Thymus (tissue), 14 donors: ENCODE measurements around the gene GINS3. TPM values are rescaled to one million over a fixed set of nuclear protein-coding genes. Genes with fewer than 3 reads are reported as not detected.

Experiments
- DNase-seq, 9 donors: peaks; one replicate each; pipeline ENCODE4 v3.0.0-alpha.2; 2013; ENCODE audit warnings: low spot score in 9 of 9, low read depth in 6 of 9, missing footprints in 1 of 9
- H3K27ac ChIP-seq, 2 donors: one replicate each; pipeline ENCODE4 v1.5.1; 2013; ENCODE audit warnings: control low read depth in 1 of 2, low read depth in 1 of 2, low read length in 1 of 2, mild to moderate bottlenecking in 1 of 2, moderate library complexity in 1 of 2
- H3K27me3 ChIP-seq, 2 donors: one replicate each; pipeline ENCODE4 v1.5.1; 2013; ENCODE audit warnings: low read length in 1 of 2; ENCODE audit not compliant: control insufficient read depth in 2 of 2, insufficient read depth in 1 of 2
- H3K36me3 ChIP-seq, 2 donors: one replicate each; pipeline ENCODE4 v1.5.1; 2013; ENCODE audit warnings: low read length in 1 of 2, mild to moderate bottlenecking in 1 of 2, moderate library complexity in 1 of 2; ENCODE audit not compliant: control insufficient read depth in 2 of 2, insufficient read depth in 2 of 2
- H3K4me1 ChIP-seq, 2 donors: one replicate each; pipeline ENCODE4 v1.5.1; 2013; ENCODE audit warnings: low read length in 2 of 2; ENCODE audit not compliant: control insufficient read depth in 2 of 2, insufficient read depth in 2 of 2
- H3K4me3 ChIP-seq, 2 donors: one replicate each; pipeline ENCODE4 v1.5.1; 2013; ENCODE audit warnings: low read length in 2 of 2, control low read depth in 1 of 2, mild to moderate bottlenecking in 1 of 2
- H3K9me3 ChIP-seq, 2 donors: one replicate each; pipeline ENCODE4 v1.5.1; 2013; ENCODE audit warnings: low read length in 1 of 2, mild to moderate bottlenecking in 1 of 2; ENCODE audit not compliant: control insufficient read depth in 2 of 2, insufficient read depth in 1 of 2
- WGBS: extraction: QIAGEN DNeasy Blood & Tissue Kit; methylation state at CpG from one replicate; pipeline ENCODE4 v1.1.7; 2013; 5-methylcytosine and 5-hydroxymethylcytosine counted together
- long read RNA-seq, 10 donors: transcript quantifications; one replicate each; lab custom pipeline, GENCODE V29; 2026
- polyA plus RNA-seq: library from polyadenylated mRNA; stranded (reverse); fragments of 200-250 nt; gene quantifications from one replicate; pipeline ENCODE4 v1.2.3, GENCODE V29; 2013
- total RNA-seq: library from RNA; stranded (reverse); fragments of 120-200 nt; gene quantifications from one replicate; pipeline ENCODE4 v1.2.4, GENCODE V29; 2013
- donor health status: healthy.

Gene GINS3
- 11.1 TPM for total RNA-seq
- 8.1 TPM for polyA plus RNA-seq
- long read RNA-seq, donor 1, partial matches to known transcripts: 0 of 3 reads
- long read RNA-seq, donor 1, other reads (novel, unspliced or antisense): 0 of 3 reads
- long read RNA-seq, donor 2: 0 reads
- long read RNA-seq, donor 3, transcript GINS3-206 (1 exons, 3,202 nt): major isoform, 11 of 18 reads
- long read RNA-seq, donor 3, partial matches to known transcripts: 0 of 18 reads
- long read RNA-seq, donor 3, other reads (novel, unspliced or antisense): 0 of 18 reads
- long read RNA-seq, donor 4, transcript GINS3-206 (1 exons, 3,202 nt): major isoform, 10 of 13 reads
- long read RNA-seq, donor 4, partial matches to known transcripts: 0 of 13 reads
- long read RNA-seq, donor 4, other reads (novel, unspliced or antisense): 0 of 13 reads
- long read RNA-seq, donor 5, transcript GINS3-206 (1 exons, 3,202 nt): major isoform, 9 of 102 reads
- long read RNA-seq, donor 5, partial matches to known transcripts: 84 of 102 reads
- long read RNA-seq, donor 5, other reads (novel, unspliced or antisense): 6 of 102 reads
- long read RNA-seq, donor 6, partial matches to known transcripts: 0 of 9 reads
- long read RNA-seq, donor 6, other reads (novel, unspliced or antisense): 0 of 9 reads
- long read RNA-seq, donor 7, partial matches to known transcripts: 0 of 6 reads
- long read RNA-seq, donor 7, other reads (novel, unspliced or antisense): 0 of 6 reads
- long read RNA-seq, donor 8, partial matches to known transcripts: 0 of 2 reads
- long read RNA-seq, donor 8, other reads (novel, unspliced or antisense): 0 of 2 reads
- long read RNA-seq, donor 9, partial matches to known transcripts: 0 of 5 reads
- long read RNA-seq, donor 9, other reads (novel, unspliced or antisense): 0 of 5 reads
- long read RNA-seq, donor 10, partial matches to known transcripts: 0 of 6 reads
- long read RNA-seq, donor 10, other reads (novel, unspliced or antisense): 0 of 6 reads

DNA sequence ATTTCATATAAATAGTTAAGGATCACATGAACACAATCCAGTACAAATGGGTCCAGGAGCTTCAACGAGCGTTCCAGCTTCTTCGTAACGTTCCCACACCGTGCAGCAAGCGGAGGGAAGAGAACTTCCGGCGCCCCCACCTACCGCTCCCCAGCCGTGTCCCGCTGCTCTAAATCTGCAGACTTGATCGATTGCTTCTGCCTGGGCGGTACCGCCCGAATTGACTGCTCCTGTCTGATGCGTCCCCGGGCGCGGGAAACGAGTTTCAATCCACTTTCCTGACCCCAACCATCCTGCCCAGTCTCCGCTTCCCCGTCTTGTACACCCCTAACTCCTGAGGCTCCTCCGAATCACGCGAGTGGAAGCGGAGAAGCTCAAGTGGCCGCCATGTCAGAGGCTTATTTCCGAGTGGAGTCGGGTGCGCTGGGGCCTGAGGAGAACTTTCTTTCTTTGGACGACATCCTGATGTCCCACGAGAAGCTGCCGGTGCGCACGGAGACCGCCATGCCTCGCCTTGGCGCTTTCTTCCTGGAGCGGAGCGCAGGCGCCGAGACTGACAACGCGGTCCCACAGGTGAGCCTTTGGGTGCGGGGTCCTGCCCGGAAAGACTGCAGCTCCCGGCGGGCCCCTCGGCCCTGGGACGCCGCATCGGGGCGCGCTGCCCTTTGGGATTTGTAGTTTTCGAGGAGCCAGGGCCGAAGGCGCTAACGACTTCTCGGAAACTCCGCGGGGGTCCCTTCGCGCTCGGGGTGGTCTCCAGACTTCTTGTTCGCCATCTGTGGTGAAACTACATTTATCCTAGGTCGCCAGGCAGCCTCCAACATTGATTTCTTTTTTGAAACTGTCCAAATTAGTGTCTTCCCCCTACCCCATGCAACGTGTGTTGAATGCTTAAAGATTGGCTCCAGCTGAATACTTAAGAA, at the start of gene GINS3:
Gene GINS3, plus strand, starts transcription at position 257 of the 923 bp plus-strand sequence. Its CDS starts 131 bp downstream, at position 388.
- peak within 1 kb of the TSS; percentile 89 to 92 for H3K27ac ChIP-seq
- peaks cover 0 to 4% of the 10 kb centered on the region in 2 donors for H3K27me3 ChIP-seq
- no peaks in the 10 kb centered on the region for H3K9me3 ChIP-seq
- H3K4me1 ChIP-seq: peaks cover 7 to 9% of the 10 kb centered on the region in 2 donors
- no peaks in the 10 kb centered on the region for H3K36me3 ChIP-seq
- DNase-seq: peak; percentile 74 to 96 (median 88)
- peak within 1 kb of the TSS; percentile 78 to 100 for H3K4me3 ChIP-seq
- under 1% methylated on average over 67 of the region's 67 CpGs for WGBS

DNA sequence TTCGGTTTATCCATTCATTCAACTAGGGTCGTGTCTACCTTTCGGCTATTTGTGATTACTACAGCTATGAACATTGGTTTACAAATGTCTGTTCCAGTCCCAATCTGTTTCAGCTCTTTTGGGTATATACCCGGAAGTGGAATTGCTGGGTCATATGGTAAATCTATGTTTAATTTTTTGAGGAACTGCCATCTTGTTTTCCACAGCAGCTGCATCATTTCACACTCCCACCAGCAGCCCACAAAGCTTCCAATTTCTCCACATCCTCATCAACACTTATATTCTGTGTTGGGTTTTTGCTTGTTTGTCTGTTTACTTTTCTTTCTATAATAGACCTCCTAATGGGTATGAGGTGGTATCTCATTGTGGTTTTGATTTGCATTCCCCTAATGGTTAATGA, 48.7 kb upstream of the GINS3 start:
- WGBS: 94% methylated on average over 4 of the region's 4 CpGs
- Histone ChIP-seq H3K4me1 (no peaks in the 10 kb centered on the region), H3K27ac (no peak overlapping the region), H3K36me3 (no peaks in the 10 kb centered on the region), H3K4me3 (no peak overlapping the region), H3K27me3 (peaks cover 0 to 3% of the 10 kb centered on the region in 2 donors), H3K9me3 (no peaks in the 10 kb centered on the region)
- DNase-seq: no peak

DNA sequence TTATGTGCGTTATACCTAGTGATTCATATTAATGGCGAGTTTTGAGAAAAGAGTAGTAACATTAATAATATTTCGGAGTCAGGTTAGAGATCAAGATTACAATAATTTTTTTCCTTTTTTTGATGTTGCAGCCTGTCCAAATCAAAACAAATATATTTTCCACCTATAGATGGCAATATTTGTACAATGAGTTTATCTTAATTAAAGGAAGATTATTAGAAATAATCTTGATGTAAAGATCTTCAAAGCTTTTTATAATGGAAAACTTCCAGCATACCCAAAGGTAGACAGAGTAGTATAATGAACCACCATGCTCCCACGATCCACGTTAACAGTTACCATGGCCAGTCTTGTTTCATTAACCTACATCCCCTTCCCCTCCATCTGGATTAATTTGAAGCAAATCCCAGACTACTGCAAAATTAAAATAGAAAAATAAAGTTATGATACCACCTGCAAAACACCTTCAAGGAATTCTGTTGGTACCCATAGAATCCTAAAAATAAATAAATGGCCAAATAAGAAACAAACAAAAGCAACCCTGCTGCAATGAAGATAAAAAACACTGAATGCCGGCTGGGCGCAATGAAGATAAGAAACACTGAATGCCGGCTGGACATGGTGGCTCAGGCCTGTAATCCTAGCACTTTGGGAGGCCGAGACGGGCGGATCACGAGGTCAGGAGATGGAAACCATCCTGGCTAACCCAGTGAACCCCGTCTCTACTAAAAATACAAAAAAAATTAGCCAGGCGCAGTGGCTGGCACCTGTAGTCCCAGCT, 46.5 kb upstream of the GINS3 start:
- H3K4me3 ChIP-seq: no peak overlapping the region
- H3K36me3 ChIP-seq: no peaks in the 10 kb centered on the region
- H3K4me1 ChIP-seq: no peaks in the 10 kb centered on the region
- no peak for DNase-seq
- peaks cover 0 to 6% of the 10 kb centered on the region in 2 donors for H3K27me3 ChIP-seq
- no peaks in the 10 kb centered on the region for H3K9me3 ChIP-seq
- WGBS: 91% methylated on average over 14 of the region's 14 CpGs
- H3K27ac ChIP-seq: no peak overlapping the region

DNA sequence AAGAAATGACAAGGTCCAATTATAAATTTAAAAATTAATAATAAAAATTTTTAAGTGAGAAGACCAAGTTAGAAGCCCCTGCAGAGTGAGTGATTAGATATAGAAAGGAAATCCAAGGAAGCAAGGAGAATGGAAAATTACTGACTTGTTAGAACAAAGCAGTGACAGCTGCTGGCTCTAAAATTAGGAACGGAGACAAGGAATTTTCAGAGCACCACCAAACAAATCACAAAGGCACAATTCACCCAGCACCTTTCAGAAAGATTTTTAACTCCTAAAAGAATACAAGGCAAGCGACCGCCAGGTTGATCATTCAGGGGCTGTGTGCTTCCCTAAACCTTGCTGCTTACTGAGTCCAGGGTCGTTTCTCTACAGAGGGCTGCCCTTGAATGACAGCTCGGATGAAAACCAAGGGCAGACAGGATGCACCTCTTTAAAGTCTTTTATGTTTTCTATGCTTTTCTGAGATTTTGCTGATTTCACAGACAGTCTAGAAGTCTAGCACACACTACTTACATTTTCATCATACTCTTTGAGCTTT, 45.4 kb upstream of the GINS3 start:
- no peak for DNase-seq
- H3K4me3 ChIP-seq: no peak overlapping the region
- no peak overlapping the region for H3K27ac ChIP-seq
- H3K4me1 ChIP-seq: no peaks in the 10 kb centered on the region
- no peaks in the 10 kb centered on the region for H3K9me3 ChIP-seq
- peaks cover 0 to 6% of the 10 kb centered on the region in 2 donors for H3K27me3 ChIP-seq
- no peaks in the 10 kb centered on the region for H3K36me3 ChIP-seq
- WGBS: 75% methylated on average over 5 of the region's 5 CpGs

DNA sequence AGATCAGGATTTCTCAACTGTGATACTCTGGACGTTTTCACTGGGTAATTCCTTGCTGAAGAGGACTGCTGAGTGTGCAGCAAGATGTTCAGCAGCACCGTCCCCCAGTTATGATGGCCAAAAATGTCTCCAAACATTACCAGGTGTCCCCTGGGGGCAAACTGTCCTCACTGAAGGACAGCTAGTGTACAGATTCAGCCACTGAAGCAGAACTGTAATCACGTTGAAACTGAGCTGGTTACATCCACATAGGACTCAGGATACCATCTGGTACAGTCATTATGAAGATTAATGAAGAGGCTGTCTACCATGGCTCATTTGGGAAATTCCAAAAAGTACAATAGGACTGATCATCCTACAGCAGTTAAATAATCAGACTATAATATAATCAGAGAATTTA, 43.3 kb upstream of the GINS3 start:
- 56% methylated on average over 3 of the region's 3 CpGs for WGBS
- H3K36me3 ChIP-seq: no peaks in the 10 kb centered on the region
- no peak overlapping the region for H3K4me3 ChIP-seq
- no peaks in the 10 kb centered on the region for H3K4me1 ChIP-seq
- DNase-seq: no peak
- H3K27me3 ChIP-seq: peaks cover 0 to 6% of the 10 kb centered on the region in 2 donors
- H3K27ac ChIP-seq: no peak overlapping the region
- no peaks in the 10 kb centered on the region for H3K9me3 ChIP-seq

DNA sequence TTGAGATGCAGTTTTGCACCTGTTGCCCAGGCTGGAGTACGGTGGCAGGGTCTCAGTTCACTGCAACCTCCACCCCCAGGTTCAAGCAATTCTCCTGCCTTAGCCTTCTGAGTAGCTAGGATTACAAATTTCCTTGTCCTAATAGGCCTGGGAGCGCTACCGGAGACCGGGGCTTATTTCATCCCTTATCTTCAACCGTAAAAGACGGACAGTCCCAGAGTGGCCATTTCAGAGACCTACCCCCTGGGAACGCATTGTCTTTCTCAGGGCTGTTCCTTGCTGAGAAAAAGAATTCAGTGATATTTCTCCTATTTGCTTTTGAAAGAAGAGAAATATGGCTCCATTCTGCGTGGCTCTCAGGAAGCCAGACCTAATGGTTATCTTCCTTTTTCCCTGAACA, 39.6 kb upstream of the GINS3 start:
- 82% methylated on average over 8 of the region's 8 CpGs for WGBS
- no peak for DNase-seq
- H3K9me3 ChIP-seq: no peaks in the 10 kb centered on the region
- H3K27ac ChIP-seq: no peak overlapping the region
- H3K4me1 ChIP-seq: no peaks in the 10 kb centered on the region
- H3K4me3 ChIP-seq: no peak overlapping the region
- peaks cover 0 to 3% of the 10 kb centered on the region in 2 donors for H3K27me3 ChIP-seq
- H3K36me3 ChIP-seq: no peaks in the 10 kb centered on the region

DNA sequence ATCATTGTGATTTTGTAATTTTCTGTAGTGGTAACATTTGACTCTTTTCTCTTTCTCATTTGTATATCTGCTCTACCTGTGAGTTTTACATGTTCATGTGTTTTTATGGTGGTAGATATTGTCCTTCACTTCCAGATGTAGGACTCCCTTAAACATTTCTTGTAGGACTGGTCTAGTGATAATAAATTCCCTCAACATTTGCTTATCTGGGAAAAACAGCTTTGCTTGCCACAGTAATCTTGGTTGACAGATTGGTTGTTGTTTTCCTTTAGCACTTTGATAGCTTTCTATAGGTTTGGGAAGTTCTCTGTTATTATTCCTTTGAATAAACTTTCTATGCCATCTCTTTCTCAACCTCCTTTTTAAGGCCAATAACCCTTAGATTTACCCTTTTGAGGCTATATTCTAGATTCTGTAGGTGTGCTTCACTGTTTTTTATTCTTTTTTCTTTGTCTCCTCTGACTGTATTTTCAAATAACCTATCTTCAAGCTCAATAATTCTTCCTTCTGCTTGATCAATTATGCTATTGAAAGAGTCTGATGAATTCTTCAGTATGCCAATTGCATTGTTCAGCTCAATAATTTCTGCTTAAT, 32.1 kb upstream of the GINS3 start:
- DNase-seq: no peak
- Histone ChIP-seq H3K36me3 (no peaks in the 10 kb centered on the region), H3K4me1 (no peaks in the 10 kb centered on the region), H3K27ac (no peak overlapping the region), H3K27me3 (no peaks in the 10 kb centered on the region), H3K9me3 (no peaks in the 10 kb centered on the region), H3K4me3 (no peak overlapping the region)

DNA sequence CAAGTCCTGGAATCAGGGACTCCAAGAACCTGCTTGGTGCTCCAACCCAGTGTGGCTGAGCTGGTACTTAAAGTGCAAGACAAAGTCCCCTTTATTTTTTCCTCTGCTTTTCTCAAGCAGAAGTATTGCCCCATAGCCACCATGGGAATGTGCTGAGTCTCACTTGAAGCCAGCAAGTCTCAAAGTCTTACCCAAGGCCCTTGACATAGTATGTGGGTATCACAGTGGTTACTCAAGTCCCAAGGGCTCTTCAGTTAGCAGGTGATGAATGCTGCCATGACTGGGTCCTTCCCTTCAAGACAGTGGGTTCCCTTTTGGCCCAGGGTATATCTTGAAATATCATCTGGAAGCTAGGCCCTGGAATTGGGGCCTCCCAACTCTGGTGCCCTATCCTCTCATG, 30.5 kb upstream of the GINS3 start:
- H3K4me3 ChIP-seq: no peak overlapping the region
- H3K27ac ChIP-seq: no peak overlapping the region
- H3K4me1 ChIP-seq: no peaks in the 10 kb centered on the region
- no peak for DNase-seq
- H3K36me3 ChIP-seq: no peaks in the 10 kb centered on the region
- no peaks in the 10 kb centered on the region for H3K27me3 ChIP-seq
- no peaks in the 10 kb centered on the region for H3K9me3 ChIP-seq
